GM19438 (cell line): Measurements from ENCODE around the gene ZNF470.

Source experiments
- ATAC-seq: cut with Tn5 transposase; IDR thresholded peaks from one replicate; pipeline ENCODE4 v1.9.1; 2021; ENCODE audit warnings: low read depth; ENCODE audit not compliant: unreplicated experiment

ZNF470 gene

GRCh38 chr19:56567274-56568120 lies at the start of gene ZNF470:
ZNF470 (plus strand) TSS chr19:56567468; CDS start chr19:56570312, 2,844 bp downstream.
- ATAC-seq: peak; percentile 98

- ATAC-seq: no peak
Measured at GRCh38 chr19:56525214-56525860, 41.9 kb upstream of the ZNF470 start.

GRCh38 chr19:56537442-56537841 lies 29.8 kb upstream of the ZNF470 start:
- ATAC-seq: no peak

GRCh38 chr19:56538254-56538760 lies 29.0 kb upstream of the ZNF470 start:
- no peak for ATAC-seq

- no peak for ATAC-seq
Measured at GRCh38 chr19:56538761-56539263, 28.5 kb upstream of the ZNF470 start, which contains the start of gene ZFP28. ZFP28 (plus strand) TSS chr19:56538948; CDS start chr19:56539019, 71 bp downstream.

- ATAC-seq: no peak
Measured at GRCh38 chr19:56543776-56544175, 23.5 kb upstream of the ZNF470 start.

- no peak for ATAC-seq
Measured at GRCh38 chr19:56547535-56547934, 19.7 kb upstream of the ZNF470 start.

GRCh38 chr19:56554272-56554869 lies 12.9 kb upstream of the ZNF470 start:
- ATAC-seq: no peak

GRCh38 chr19:56562766-56563165 lies 4.5 kb upstream of the ZNF470 start:
- no peak for ATAC-seq

- ATAC-seq: peak; percentile 45
Measured at GRCh38 chr19:56566904-56567273, 379 bp upstream of the ZNF470 start.

- ATAC-seq: no peak
Measured at GRCh38 chr19:56572589-56572988, 5.3 kb downstream of the ZNF470 start.

- no peak for ATAC-seq
Measured at GRCh38 chr19:56573914-56574313, 6.6 kb downstream of the ZNF470 start.

GRCh38 chr19:56577719-56578602 lies 10.7 kb downstream of the ZNF470 start:
- ATAC-seq: no peak

GRCh38 chr19:56594446-56594782 lies 27.1 kb downstream of the ZNF470 start:
- no peak for ATAC-seq

GRCh38 chr19:56594783-56595547 lies 27.7 kb downstream of the ZNF470 start, which contains the start of gene ZNF71:
ZNF71 (plus strand) TSS chr19:56595302; CDS start chr19:56601559, 6,257 bp downstream.
- peak; percentile 78 for ATAC-seq

GRCh38 chr19:56595548-56595899 lies 28.3 kb downstream of the ZNF470 start:
- no peak for ATAC-seq

GRCh38 chr19:56596676-56597075 lies 29.4 kb downstream of the ZNF470 start:
- no peak for ATAC-seq

- ATAC-seq: no peak
Measured at GRCh38 chr19:56597696-56598095, 30.4 kb downstream of the ZNF470 start.

- ATAC-seq: no peak
Measured at GRCh38 chr19:56601375-56601774, 34.1 kb downstream of the ZNF470 start.
